Measurements from ENCODE around the gene BIN2. TPM values are rescaled to one million over a fixed set of nuclear protein-coding genes. Genes with fewer than 3 reads are reported as not detected.

Gene BIN2
- total and polyA plus RNA-seq, 2 of the 4 experiments (the other 2 are of a cell fraction) = not detected

- H4K91ac ChIP-seq (ENCODE audit: insufficient read depth, low read depth, low read length) = no peak overlapping the region
- no peak overlapping the region for H2BK5ac ChIP-seq (ENCODE audit: low read depth, low read length, poor library complexity, severe bottlenecking)
- H3K18ac ChIP-seq (ENCODE audit: low read depth, low read length) = no peak overlapping the region
- DNase-seq (no peak), ATAC-seq (ENCODE audit: low read depth) (peak; percentile 68)
- no peak overlapping the region for H2BK15ac ChIP-seq (ENCODE audit: low read depth, low read length)
- no peak overlapping the region for H3K14ac ChIP-seq (replicated peaks; ENCODE audit: low read depth, low read length)
- H4K8ac ChIP-seq (ENCODE audit: low read depth in 2 of 2, low read length in 2 of 2) = no peak overlapping the region
- no peak overlapping the region for H2AFZ ChIP-seq (replicated peaks; ENCODE audit: low read length, poor library complexity)
- no peaks in the 10 kb centered on the region for H4K20me1 ChIP-seq (ENCODE audit: insufficient read depth, low read length)
- H3K27ac ChIP-seq (ENCODE audit: insufficient read depth, low read length) = no peak overlapping the region
- no TSS peak for BruUV-seq (replicated peaks)
- dilution Hi-C loops (cut with HindIII; ENCODE audit: low sequenced_read_pairs, unreplicated experiment) (no loop called here), in situ Hi-C loops (cut with MboI; ENCODE audit: low sequenced_read_pairs) (loop anchor here (25.0 kb wide), 1 partner anchor 851 kb away; the partner anchor contains the start of gene DIP2B), intact Hi-C loops (cut with micrococcal nuclease) (no loop called here)
- H3K27me3 ChIP-seq (ENCODE audit: control insufficient read depth, insufficient read depth, low read length) = peaks cover 3% of the 10 kb centered on the region; the same call in 1 of the 2 replicates
- H3K4me2 ChIP-seq (ENCODE audit: low read depth, low read length) = no peak overlapping the region
- no peak overlapping the region for H3K4ac ChIP-seq (ENCODE audit: low read depth, low read length)
- H3K56ac ChIP-seq (ENCODE audit: extremely low read depth, insufficient read depth, low read length) = no peak overlapping the region
- no peak overlapping the region for H4K5ac ChIP-seq (ENCODE audit: low read depth, low read length)
- H3K4me3 ChIP-seq (ENCODE audit: insufficient read depth, low read depth, low read length) = no peak overlapping the region
- WGBS, 2 experiments (ENCODE audit: extremely low coverage in 2 of 2, insufficient read length in 1 of 2) = no CpG with 5 or more reads among the region's 2 CpGs
- H2AK9ac ChIP-seq (replicated peaks; ENCODE audit: low read depth, low read length, poor library complexity) = no peak overlapping the region
- H3K4me1 ChIP-seq (ENCODE audit: control insufficient read depth, insufficient read depth, low read length) = peaks cover 2% of the 10 kb centered on the region
- H3K9ac ChIP-seq (ENCODE audit: low read depth, low read length) = no peak overlapping the region
- TF ChIP-seq NFE2L2 (IDR thresholded peaks at IDR 0.05; ENCODE audit: low read depth, low read length) (no peak), POLR2A (IDR thresholded peaks at IDR 0.05; ENCODE audit: low read depth, low read length) (no peak), MAZ (IDR thresholded peaks at IDR 0.05; ENCODE audit: borderline replicate concordance, low read depth, low read length) (no peak), CEBPB (IDR thresholded peaks at IDR 0.05; ENCODE audit: low read depth, low read length) (no peak)
- peaks cover 12% of the 10 kb centered on the region; the same call in 1 of the 2 replicates for H3K9me1 ChIP-seq (ENCODE audit: insufficient read depth, low read length)
- no peak overlapping the region for H2BK120ac ChIP-seq (ENCODE audit: low read depth, low read length)
- no peak overlapping the region for H3K23ac ChIP-seq (ENCODE audit: low read depth, low read length)
- ChIA-PET CTCF (interaction anchor here (0.6 kb wide), 1 partner anchor 372 kb away, joined by 4 read pairs; no protein-coding TSS in a partner anchor), POLR2A (ENCODE audit: unreplicated experiment) (no interaction called here)
- H2BK20ac ChIP-seq (ENCODE audit: low read depth, low read length) = no peak overlapping the region
- no peaks in the 10 kb centered on the region for H3K79me1 ChIP-seq (ENCODE audit: low read depth in 1 of 2, low read length in 2 of 2)
- H3K36me3 ChIP-seq (ENCODE audit: control insufficient read depth, insufficient read depth, low read length) = 0 out of 2 replicates have a peak, but pooled peaks cover 1% of the 10 kb centered on the region
- no peaks in the 10 kb centered on the region for H3K9me3 ChIP-seq (ENCODE audit: control insufficient read depth, insufficient read depth, low read length)
- no peak overlapping the region for H2AK5ac ChIP-seq (ENCODE audit: low read depth, low read length)
These were observed 38.9 kb upstream of the BIN2 start for GRCh38 chr12:51362747-51363342.

Measured in IMR-90 (cell line).